AG04450 (cell line): ENCODE data around the gene MSMO1. TPM values are rescaled to one million over a fixed set of nuclear protein-coding genes. Genes with fewer than 3 reads are reported as not detected.

Source experiments
- CTCF ChIA-PET: fragments of 300-600, 350-600 bp; formaldehyde crosslinking; extraction: SDS; loops from one replicate; lab custom pipeline; 2022; ENCODE audit warnings: antibody characterized with exemption, inconsistent platforms; lab: Charles Lee
- POLR2A ChIA-PET: fragments of 350-600 bp; formaldehyde crosslinking; extraction: SDS; loops from one replicate; lab custom pipeline; 2021; ENCODE audit warnings: antibody characterized with exemption, inconsistent platforms; lab: Yijun Ruan, JAX
- DNase-seq: peaks from one replicate; pipeline ENCODE4 v3.0.0-alpha.2; 2011; ENCODE audit warnings: low read depth, low spot score
- H3K27ac ChIP-seq: one replicate; pipeline ENCODE4 v1.5.1; 2012; ENCODE audit warnings: low read depth, low read length, control low read depth
- H3K27me3 ChIP-seq: one replicate; pipeline ENCODE4 v1.6.0; 2012; ENCODE audit warnings: low read length; ENCODE audit not compliant: control insufficient read depth, insufficient read depth
- H3K4me3 ChIP-seq: 2 replicates; pipeline ENCODE4 v1.5.1; 2011; ENCODE audit warnings: mild to moderate bottlenecking, low read depth, low read length, control low read depth
- H3K9me3 ChIP-seq: 2 replicates; pipeline ENCODE4 v1.5.1; 2012; ENCODE audit warnings: low read length; ENCODE audit not compliant: control insufficient read depth, insufficient read depth
- polyA plus RNA-seq: library from polyadenylated mRNA; depleted of rRNA; stranded (reverse); fragments of >200 nt; gene quantifications from 2 replicates; pipeline ENCODE4 v1.2.3, GENCODE V29; 2011
- TF ChIP-seq, protein P1 (sequence below): IDR thresholded peaks from 2 replicates; pipeline ENCODE4 v1.5.1; 2011; ENCODE audit warnings: low read depth, low read length, control low read depth, inconsistent platforms

Gene MSMO1
- polyA plus RNA-seq, 1 experiment = 53.0 TPM

- Histone ChIP-seq H3K9me3 (no peaks in the 10 kb centered on the region), H3K4me3 (no peak overlapping the region), H3K27ac (no peak overlapping the region), H3K27me3 (peaks cover 4% of the 10 kb centered on the region)
- ChIA-PET POLR2A (no interaction called here), CTCF (interaction anchor here (0.6 to 7.9 kb wide), 9 partner anchors 10 to 247 kb away, joined by 3 to 125 read pairs (median 4); partner anchors contain the start of genes MSMO1 and TMEM192)
- DNase-seq = no peak
- TF ChIP-seq, protein P1, sequence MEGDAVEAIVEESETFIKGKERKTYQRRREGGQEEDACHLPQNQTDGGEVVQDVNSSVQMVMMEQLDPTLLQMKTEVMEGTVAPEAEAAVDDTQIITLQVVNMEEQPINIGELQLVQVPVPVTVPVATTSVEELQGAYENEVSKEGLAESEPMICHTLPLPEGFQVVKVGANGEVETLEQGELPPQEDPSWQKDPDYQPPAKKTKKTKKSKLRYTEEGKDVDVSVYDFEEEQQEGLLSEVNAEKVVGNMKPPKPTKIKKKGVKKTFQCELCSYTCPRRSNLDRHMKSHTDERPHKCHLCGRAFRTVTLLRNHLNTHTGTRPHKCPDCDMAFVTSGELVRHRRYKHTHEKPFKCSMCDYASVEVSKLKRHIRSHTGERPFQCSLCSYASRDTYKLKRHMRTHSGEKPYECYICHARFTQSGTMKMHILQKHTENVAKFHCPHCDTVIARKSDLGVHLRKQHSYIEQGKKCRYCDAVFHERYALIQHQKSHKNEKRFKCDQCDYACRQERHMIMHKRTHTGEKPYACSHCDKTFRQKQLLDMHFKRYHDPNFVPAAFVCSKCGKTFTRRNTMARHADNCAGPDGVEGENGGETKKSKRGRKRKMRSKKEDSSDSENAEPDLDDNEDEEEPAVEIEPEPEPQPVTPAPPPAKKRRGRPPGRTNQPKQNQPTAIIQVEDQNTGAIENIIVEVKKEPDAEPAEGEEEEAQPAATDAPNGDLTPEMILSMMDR = peak; percentile 48
Observed at GRCh38 chr4:165343353-165344191, 16.1 kb downstream of the MSMO1 start.

DNA sequence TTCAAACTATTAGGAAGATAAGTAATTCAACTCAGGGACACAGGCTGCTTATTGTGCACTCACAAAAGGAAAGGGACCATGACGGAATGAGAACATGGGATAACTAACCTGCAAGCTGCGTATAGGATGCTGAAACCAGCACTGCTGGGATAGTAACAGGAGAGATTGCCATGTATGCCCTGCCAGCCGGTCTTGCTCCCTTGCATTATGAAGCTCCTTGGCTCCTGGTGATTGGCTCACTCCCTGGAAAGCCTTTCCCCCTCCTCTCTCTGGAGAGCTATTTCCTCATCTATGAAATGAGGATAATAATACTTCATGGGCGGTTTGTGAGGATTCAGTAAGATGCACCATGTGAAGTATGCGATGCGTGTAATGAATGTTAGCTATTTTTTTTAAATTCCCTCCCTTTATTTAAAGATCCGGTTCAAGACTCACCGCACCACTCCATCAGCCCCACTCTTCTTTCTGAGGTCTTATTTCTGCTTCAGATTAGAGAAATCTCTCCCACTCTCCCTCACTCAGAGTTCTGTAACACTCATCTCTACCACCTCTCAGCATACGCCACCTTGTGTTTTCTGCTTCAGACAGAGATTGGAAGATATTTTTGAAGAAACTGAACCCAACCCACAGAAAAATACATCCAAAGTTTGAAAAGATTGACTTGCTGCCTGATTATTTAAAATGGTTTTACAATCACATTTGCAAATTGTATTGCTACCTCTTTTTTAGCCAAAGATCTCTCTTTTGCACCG is 18.4 kb downstream of the MSMO1 start:
- TF ChIP-seq, protein P1 = peak; percentile 39
- H3K27ac ChIP-seq = no peak overlapping the region
- H3K4me3 ChIP-seq = no peak overlapping the region
- peaks cover 4% of the 10 kb centered on the region for H3K27me3 ChIP-seq
- no peaks in the 10 kb centered on the region for H3K9me3 ChIP-seq
- POLR2A ChIA-PET = no interaction called here
- DNase-seq = no peak
- CTCF ChIA-PET = interaction anchor here (0.7 to 7.9 kb wide), 8 partner anchors 10 to 233 kb away, joined by 3 to 125 read pairs (median 4); partner anchors contain the start of gene TMEM192

DNA sequence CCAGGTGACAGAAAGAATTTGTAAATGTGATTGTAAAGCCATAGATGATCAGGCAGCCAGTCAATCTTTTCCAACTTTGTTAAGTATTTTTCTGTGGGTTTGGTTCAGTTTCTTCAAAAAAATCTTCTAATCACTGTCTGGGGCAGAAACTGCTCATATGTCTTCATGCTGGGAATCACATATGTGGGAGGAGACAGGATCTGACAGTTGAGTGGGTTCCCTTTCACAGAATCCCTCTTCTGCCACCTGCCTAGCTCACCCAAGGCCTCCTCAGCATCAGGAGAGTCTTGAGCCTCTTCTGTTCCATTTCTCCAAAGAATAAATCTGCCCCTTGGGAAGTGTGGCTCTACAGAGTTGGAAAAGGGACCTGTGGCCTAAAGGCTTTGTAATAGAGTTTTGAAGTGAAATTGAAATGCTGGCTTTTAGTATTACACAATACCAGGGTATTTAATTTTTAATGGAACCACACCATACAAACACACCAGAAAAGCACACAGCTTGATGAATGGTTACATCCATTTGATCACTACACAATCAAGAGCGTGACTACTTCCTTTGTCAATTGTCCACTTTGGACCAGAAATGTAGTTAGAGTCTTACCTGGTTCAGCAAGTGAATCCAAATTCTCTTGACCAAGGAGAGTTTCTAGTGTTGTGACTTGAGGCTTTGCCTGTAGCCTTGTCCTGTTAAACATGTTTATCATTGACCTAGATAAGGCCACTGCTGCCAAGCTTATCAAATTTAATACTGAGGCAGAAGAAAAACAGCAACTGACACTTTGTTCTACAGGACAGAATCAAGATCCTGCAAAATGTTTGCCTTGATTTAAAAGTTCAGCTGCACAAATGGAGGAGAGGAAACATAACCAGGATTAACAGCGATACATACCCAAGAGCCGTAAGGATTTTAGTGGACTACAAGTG is 20.4 kb downstream of the MSMO1 start:
- TF ChIP-seq, protein P1 = no peak

GRCh38 chr4:165351359-165352130 is 24.1 kb downstream of the MSMO1 start:
- H3K4me3 ChIP-seq = no peak overlapping the region
- DNase-seq = no peak
- H3K27ac ChIP-seq = no peak overlapping the region
- ChIA-PET POLR2A (no interaction called here), CTCF (interaction anchor here (0.8 to 1.5 kb wide), 2 partner anchors 220 to 255 kb away, joined by 3 to 6 read pairs; no protein-coding TSS in a partner anchor)
- peaks cover 4% of the 10 kb centered on the region for H3K27me3 ChIP-seq
- TF ChIP-seq, protein P1 = no peak
- H3K9me3 ChIP-seq = no peaks in the 10 kb centered on the region

More for the DNA sequence above, 20.4 kb downstream of the MSMO1 start:
- H3K4me3 ChIP-seq = no peak overlapping the region
- DNase-seq = no peak
- ChIA-PET POLR2A (no interaction called here), CTCF (interaction anchor here (1.5 to 7.9 kb wide), 2 partner anchors 29 to 217 kb away, joined by 4 to 125 read pairs; no protein-coding TSS in a partner anchor)
- H3K9me3 ChIP-seq = no peaks in the 10 kb centered on the region
- no peak overlapping the region for H3K27ac ChIP-seq
- H3K27me3 ChIP-seq = peaks cover 4% of the 10 kb centered on the region
